ENCODE measurements around the gene CEP85. TPM values are rescaled to one million over a fixed set of nuclear protein-coding genes. Genes with fewer than 3 reads are reported as not detected.

The CEP85 gene
- total and polyA plus RNA-seq, 2 of the 13 experiments (the other 11 are each of a cell fraction or from before 2014, with no cell fraction given), result 16.1 to 26.7 TPM

- TF ChIP-seq ZNF891 (CRISPR knock-in tag; IDR thresholded peaks at IDR 0.05) (peak; percentile 61; the same call in 1 of the 2 replicates), ZEB1 (IDR thresholded peaks at IDR 0.05; ENCODE audit: insufficient replicate concordance, low read depth) (no peak), ZNF790 (CRISPR knock-in tag; IDR thresholded peaks at IDR 0.05; ENCODE audit: borderline replicate concordance) (no peak), CCDC6 (CRISPR knock-in tag; IDR thresholded peaks at IDR 0.05) (peak; percentile 31; the same call in 1 of the 2 replicates), ZNF354B (CRISPR knock-in tag; IDR thresholded peaks at IDR 0.05) (peak; percentile 44; the same call in 1 of the 2 replicates), TOE1 (CRISPR knock-in tag; IDR thresholded peaks at IDR 0.05) (0 out of 2 replicates have a peak, but pooled peaks have one; percentile 41), PITX1 (CRISPR knock-in tag; IDR thresholded peaks at IDR 0.05) (0 out of 2 replicates have a peak, but pooled peaks have one; percentile 35), GMEB1 (CRISPR knock-in tag; IDR thresholded peaks at IDR 0.05; ENCODE audit: borderline replicate concordance) (peak; percentile 66; the same call in 1 of the 2 replicates), ZNF691 (CRISPR knock-in tag; IDR thresholded peaks at IDR 0.05; ENCODE audit: borderline replicate concordance, low read depth) (peak; percentile 72; the same call in 1 of the 2 replicates), ZNF598 (CRISPR knock-in tag; IDR thresholded peaks at IDR 0.05; ENCODE audit: borderline replicate concordance) (0 out of 2 replicates have a peak, but pooled peaks have one; percentile 66), HNRNPLL (IDR thresholded peaks at IDR 0.05; ENCODE audit: low read depth, low read length, poor library complexity, severe bottlenecking) (peak; percentile 83)
- TF ChIP-seq, protein P1, sequence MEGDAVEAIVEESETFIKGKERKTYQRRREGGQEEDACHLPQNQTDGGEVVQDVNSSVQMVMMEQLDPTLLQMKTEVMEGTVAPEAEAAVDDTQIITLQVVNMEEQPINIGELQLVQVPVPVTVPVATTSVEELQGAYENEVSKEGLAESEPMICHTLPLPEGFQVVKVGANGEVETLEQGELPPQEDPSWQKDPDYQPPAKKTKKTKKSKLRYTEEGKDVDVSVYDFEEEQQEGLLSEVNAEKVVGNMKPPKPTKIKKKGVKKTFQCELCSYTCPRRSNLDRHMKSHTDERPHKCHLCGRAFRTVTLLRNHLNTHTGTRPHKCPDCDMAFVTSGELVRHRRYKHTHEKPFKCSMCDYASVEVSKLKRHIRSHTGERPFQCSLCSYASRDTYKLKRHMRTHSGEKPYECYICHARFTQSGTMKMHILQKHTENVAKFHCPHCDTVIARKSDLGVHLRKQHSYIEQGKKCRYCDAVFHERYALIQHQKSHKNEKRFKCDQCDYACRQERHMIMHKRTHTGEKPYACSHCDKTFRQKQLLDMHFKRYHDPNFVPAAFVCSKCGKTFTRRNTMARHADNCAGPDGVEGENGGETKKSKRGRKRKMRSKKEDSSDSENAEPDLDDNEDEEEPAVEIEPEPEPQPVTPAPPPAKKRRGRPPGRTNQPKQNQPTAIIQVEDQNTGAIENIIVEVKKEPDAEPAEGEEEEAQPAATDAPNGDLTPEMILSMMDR (CRISPR knock-in tag; IDR thresholded peaks at IDR 0.05), result peak; percentile 5; the same call in 1 of the 2 replicates
- TF ChIP-seq, protein P2, sequence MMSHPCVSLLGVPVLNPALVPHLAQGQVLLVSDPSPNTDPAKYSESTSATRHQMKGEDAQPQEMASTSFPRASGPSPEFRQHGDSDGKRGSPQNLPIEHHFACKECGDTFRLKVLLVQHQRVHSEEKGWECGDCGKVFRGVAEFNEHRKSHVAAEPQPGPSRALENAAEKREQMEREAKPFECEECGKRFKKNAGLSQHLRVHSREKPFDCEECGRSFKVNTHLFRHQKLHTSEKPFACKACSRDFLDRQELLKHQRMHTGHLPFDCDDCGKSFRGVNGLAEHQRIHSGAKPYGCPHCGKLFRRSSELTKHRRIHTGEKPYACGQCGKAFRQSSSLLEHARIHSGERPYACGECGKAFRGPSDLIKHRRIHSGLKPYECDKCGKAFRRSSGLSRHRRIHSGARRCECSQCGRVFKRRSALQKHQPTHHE (CRISPR knock-in tag; IDR thresholded peaks at IDR 0.05; ENCODE audit: borderline replicate concordance), result 0 out of 2 replicates have a peak, but pooled peaks have one; percentile 46
- TF ChIP-seq, protein P3, sequence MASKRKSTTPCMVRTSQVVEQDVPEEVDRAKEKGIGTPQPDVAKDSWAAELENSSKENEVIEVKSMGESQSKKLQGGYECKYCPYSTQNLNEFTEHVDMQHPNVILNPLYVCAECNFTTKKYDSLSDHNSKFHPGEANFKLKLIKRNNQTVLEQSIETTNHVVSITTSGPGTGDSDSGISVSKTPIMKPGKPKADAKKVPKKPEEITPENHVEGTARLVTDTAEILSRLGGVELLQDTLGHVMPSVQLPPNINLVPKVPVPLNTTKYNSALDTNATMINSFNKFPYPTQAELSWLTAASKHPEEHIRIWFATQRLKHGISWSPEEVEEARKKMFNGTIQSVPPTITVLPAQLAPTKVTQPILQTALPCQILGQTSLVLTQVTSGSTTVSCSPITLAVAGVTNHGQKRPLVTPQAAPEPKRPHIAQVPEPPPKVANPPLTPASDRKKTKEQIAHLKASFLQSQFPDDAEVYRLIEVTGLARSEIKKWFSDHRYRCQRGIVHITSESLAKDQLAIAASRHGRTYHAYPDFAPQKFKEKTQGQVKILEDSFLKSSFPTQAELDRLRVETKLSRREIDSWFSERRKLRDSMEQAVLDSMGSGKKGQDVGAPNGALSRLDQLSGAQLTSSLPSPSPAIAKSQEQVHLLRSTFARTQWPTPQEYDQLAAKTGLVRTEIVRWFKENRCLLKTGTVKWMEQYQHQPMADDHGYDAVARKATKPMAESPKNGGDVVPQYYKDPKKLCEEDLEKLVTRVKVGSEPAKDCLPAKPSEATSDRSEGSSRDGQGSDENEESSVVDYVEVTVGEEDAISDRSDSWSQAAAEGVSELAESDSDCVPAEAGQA (IDR thresholded peaks at IDR 0.05; ENCODE audit: low read depth), result no peak
- TF ChIP-seq, protein P3 (CRISPR knock-in tag; IDR thresholded peaks at IDR 0.05; ENCODE audit: borderline replicate concordance), result no peak
Observed at GRCh38 chr1:26225033-26225831, 8.8 kb upstream of the CEP85 start (continued).

Measured in HepG2 (cell line).